Memory B cell (primary cell): Measurements from ENCODE around the gene LGI4.

ENCODE experiments used
- ATAC-seq: fragments of 150-1000 bp; cut with Tn5 transposase; 2 replicates; pipeline ENCODE4 v1.10.0; 2021; ENCODE audit warnings: low read depth, mild to moderate bottlenecking, moderate library complexity
- DNase-seq, 2 donors: peaks; one replicate each; pipeline ENCODE4 v3.0.0; 2022; ENCODE audit warnings: low spot score in 2 of 2
- H3K27ac Mint-ChIP-seq: one replicate; pipeline ENCODE4 v1.8.0; 2022; ENCODE audit warnings: mild to moderate bottlenecking, moderate library complexity, mixed read lengths
- H3K27me3 Mint-ChIP-seq: one replicate; pipeline ENCODE4 v1.8.0; 2022; ENCODE audit warnings: mixed read lengths
- H3K36me3 Mint-ChIP-seq: one replicate; pipeline ENCODE4 v1.8.0; 2022; ENCODE audit warnings: mild to moderate bottlenecking, mixed read lengths
- H3K4me1 Mint-ChIP-seq: one replicate; pipeline ENCODE4 v1.8.0; 2022; ENCODE audit warnings: mixed read lengths
- H3K4me3 Mint-ChIP-seq: one replicate; pipeline ENCODE4 v1.8.0; 2022; ENCODE audit warnings: mild to moderate bottlenecking, moderate library complexity, mixed read lengths
- H3K9me3 Mint-ChIP-seq: one replicate; pipeline ENCODE4 v1.8.0; 2022; ENCODE audit warnings: mixed read lengths

LGI4 gene

DNA sequence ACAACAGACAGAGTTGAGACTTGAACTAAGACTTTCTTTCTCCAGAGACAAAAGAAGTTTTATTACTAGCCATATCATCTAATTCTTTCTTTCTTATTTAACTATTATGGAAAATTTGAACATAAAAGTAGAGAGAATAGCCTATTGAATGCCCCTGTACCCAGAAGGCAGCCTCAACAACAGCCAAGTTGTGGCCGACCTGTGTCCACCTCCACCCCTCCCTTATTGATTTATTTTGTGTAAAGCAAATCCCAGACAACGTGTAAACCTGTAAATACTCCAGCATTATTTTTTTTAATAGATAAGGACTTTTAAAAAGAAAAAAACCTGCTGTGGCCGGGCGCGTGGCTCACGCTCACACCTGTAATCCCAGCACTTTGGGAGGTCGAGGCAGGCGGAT lies 45.3 kb downstream of the LGI4 start:
- no peak for ATAC-seq
- no peak for DNase-seq
- no peaks in the 10 kb centered on the region for H3K36me3 Mint-ChIP-seq
- peaks cover 26% of the 10 kb centered on the region for H3K4me1 Mint-ChIP-seq
- H3K4me3 Mint-ChIP-seq: no peak overlapping the region
- no peaks in the 10 kb centered on the region for H3K9me3 Mint-ChIP-seq
- no peak overlapping the region for H3K27ac Mint-ChIP-seq
- peaks cover 3% of the 10 kb centered on the region for H3K27me3 Mint-ChIP-seq

DNA sequence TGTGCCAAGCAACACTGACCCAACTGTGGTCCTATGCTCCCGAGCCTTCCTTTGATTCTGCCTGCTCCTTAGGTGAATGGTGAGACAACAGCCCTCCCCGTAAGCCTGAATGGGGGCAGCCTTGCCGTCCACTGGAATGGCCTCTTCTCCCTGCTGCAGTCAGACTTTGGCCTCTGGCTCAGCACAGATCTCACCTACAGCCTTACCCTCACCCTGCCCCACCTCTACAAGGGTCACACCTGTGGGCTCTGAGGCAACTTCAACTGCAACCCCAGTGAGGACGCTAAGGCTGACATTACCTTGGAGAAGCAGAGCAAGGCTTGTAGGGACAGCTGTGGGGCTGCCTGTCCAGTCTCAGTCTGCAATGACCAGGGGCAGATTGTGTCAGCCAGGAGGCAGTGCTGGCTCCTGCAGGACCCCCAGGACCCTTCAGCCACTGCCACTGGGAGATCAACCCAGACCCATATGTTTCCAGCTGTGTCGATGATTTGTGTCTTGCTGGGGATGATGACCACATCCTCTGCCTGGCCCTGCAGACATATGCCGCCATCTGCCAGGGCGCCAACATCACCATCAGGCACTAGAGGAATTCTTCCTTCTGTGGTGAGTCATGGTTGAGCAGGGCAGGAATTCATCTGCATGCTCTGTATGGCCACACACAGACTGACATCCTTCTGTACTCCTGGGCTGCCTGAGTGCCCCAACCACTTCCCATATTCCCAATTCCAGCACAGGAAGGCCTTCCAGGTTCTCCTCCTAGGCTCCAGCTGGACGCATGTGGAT lies 46.5 kb downstream of the LGI4 start:
- H3K27me3 Mint-ChIP-seq: no peaks in the 10 kb centered on the region
- ATAC-seq (no peak), DNase-seq (no peak)
- H3K4me1 Mint-ChIP-seq: peaks cover 38% of the 10 kb centered on the region
- no peaks in the 10 kb centered on the region for H3K36me3 Mint-ChIP-seq
- no peak overlapping the region for H3K27ac Mint-ChIP-seq
- H3K4me3 Mint-ChIP-seq: no peak overlapping the region
- H3K9me3 Mint-ChIP-seq: no peaks in the 10 kb centered on the region

DNA sequence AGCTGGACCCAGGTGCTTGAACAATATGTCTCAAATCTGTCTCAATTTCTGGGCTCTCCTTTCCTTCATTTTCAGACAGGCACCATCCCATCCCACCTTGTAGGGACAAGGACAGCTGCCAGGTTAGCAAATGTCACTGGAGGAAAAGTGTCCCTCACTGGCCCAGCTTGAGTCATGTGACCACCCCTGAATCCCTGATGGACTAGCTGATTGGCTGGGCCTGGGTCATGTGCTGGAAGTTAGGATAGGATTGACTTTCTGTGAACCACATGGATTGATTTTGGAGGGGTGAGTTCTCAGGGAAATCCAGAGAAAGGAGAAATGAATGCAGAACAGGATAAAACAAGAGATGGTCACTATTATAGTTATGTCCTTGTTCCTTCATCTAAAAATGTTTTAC lies 47.5 kb downstream of the LGI4 start:
- Mint-ChIP-seq H3K36me3 (peaks cover 2% of the 10 kb centered on the region), H3K4me1 (peaks cover 43% of the 10 kb centered on the region)
- no peak for DNase-seq

DNA sequence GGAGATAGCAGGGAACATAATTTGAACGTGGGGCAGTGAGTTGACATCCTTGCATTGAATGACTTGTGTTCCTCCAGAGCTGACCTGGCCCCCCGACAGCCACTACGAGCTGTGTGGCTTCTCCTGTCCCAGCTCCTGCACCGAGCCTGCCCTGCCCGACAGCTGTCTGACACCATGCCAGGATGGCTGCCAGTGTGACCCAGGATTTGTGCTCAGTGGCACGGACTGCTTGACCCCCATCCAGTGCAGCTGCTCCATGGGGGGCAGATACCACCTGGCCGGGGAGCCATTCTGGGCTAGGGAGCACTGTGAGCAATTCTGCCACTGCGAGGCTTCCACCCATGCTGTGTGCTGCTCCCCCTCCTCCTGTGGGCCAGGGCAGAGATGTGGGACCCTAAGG lies 48.4 kb downstream of the LGI4 start:
- Mint-ChIP-seq H3K27me3 (no peaks in the 10 kb centered on the region), H3K36me3 (peaks cover 2% of the 10 kb centered on the region), H3K27ac (peak overlapping the region; percentile 85), H3K9me3 (no peaks in the 10 kb centered on the region), H3K4me1 (peaks cover 43% of the 10 kb centered on the region), H3K4me3 (peak overlapping the region; percentile 67)
- no peak for DNase-seq
- ATAC-seq: no peak

More for the DNA sequence above, 47.5 kb downstream of the LGI4 start:
- no peaks in the 10 kb centered on the region for H3K9me3 Mint-ChIP-seq
- no peak overlapping the region for H3K4me3 Mint-ChIP-seq
- H3K27ac Mint-ChIP-seq: peak overlapping the region; percentile 85
- H3K27me3 Mint-ChIP-seq: no peaks in the 10 kb centered on the region
- no peak for ATAC-seq

DNA sequence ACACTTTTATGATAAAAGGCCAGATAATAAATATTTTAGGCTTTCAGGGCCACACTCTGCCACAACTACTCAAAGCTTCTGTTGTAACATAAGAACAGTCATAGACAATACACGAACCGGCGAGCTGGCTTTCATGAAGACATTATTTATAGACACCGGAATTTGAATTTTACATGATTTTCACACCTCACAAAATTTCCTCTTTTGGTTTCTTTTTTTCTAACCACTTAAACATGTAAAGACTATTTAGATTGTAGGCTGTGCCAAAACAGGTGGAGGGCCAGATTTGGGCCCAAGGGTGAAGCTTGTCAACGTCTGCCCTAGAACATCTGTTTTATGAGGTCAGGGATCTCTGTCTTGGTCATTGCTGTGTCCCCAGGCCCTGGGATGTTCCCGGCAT lies 48.9 kb downstream of the LGI4 start:
- ATAC-seq: peak; percentile 73
- peak overlapping the region; percentile 85 for H3K27ac Mint-ChIP-seq
- peak overlapping the region; percentile 67 for H3K4me3 Mint-ChIP-seq
- H3K4me1 Mint-ChIP-seq: peaks cover 43% of the 10 kb centered on the region
- H3K36me3 Mint-ChIP-seq: peaks cover 2% of the 10 kb centered on the region
- DNase-seq: no peak
- no peaks in the 10 kb centered on the region for H3K9me3 Mint-ChIP-seq
- no peaks in the 10 kb centered on the region for H3K27me3 Mint-ChIP-seq

DNA sequence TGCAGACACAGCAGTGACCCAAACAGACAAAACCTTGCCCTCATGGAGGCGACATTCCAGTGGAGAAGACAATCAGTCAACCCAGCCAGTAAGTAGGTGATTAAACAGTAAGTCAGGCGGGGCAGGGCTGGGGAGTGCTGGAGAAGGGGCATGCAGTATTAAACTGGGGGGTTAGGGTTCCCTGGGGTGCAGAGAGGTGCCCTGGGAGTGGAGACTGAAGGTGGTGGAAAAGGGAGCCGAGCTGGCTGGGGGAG lies 50.4 kb downstream of the LGI4 start:
- DNase-seq (no peak), ATAC-seq (no peak)
- Mint-ChIP-seq H3K4me3 (peak overlapping the region; percentile 27), H3K27me3 (no peaks in the 10 kb centered on the region), H3K27ac (peak overlapping the region; percentile 80), H3K36me3 (peaks cover 2% of the 10 kb centered on the region), H3K4me1 (peaks cover 43% of the 10 kb centered on the region), H3K9me3 (no peaks in the 10 kb centered on the region)

DNA sequence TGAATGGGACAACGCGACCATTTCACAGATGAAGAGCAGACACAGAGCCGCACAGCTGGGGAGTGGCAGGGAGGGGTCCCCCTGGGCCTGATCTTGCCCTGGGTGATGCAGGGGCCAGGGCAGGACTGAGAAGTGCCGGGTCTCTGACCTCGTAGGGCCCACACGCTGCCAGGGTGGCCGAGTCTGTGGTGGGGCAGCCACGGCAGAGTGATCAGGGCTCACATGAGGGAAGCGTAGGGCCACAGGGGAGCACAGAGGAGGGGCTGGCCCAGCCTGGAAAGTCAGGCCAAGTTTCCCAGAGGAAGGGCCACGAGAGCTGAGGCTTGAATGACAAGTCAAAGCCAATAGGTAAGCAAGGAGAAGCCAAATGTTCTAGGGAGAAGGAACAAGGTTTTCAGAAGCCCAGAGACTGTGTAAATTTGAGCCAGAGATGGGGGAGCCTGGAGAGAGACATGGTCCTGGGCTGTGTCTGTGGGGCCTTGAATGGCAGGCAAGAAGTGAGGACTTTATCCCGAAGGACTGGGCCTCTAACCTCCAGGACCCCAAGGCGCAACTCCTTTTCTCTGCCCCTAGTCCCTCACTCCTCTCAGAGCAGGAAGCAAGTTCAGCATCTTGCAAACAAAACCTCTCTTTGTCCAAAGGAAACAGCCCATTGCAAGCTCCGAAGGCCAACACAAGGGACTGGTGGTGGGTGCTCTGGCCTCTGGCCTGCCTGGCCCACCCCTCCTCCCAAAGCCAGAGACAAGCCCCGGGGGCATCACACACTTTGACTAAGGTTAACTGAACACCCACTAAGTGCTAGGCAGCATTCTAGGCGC lies 51.0 kb downstream of the LGI4 start:
- DNase-seq: no peak
- Mint-ChIP-seq H3K36me3 (peaks cover 2% of the 10 kb centered on the region), H3K27ac (peak overlapping the region; percentile 80), H3K9me3 (no peaks in the 10 kb centered on the region), H3K4me1 (peaks cover 48% of the 10 kb centered on the region), H3K27me3 (peaks cover 5% of the 10 kb centered on the region), H3K4me3 (peak overlapping the region; percentile 27)
- ATAC-seq: peak; percentile 57

DNA sequence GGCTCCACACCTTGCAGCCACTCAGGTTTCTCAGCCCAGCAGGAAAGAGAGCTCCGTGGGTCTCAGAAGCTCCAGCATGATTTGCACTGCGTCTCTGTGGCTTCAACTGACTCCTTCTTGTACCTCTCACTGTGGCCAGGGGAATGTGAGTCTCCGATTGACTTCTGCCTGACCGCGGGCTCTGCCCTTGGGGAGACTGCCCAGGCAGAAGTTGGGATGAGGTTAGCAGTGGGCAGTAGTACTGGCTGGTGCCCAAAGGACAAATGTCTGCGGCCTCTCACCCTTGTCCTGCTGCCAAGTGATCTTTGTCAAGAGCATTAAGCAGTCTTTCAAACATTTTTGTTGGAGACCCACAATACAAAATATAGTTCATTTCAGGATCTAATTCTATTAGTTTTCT lies 53.7 kb downstream of the LGI4 start:
- no peak overlapping the region for H3K27ac Mint-ChIP-seq
- peaks cover 12% of the 10 kb centered on the region for H3K27me3 Mint-ChIP-seq

DNA sequence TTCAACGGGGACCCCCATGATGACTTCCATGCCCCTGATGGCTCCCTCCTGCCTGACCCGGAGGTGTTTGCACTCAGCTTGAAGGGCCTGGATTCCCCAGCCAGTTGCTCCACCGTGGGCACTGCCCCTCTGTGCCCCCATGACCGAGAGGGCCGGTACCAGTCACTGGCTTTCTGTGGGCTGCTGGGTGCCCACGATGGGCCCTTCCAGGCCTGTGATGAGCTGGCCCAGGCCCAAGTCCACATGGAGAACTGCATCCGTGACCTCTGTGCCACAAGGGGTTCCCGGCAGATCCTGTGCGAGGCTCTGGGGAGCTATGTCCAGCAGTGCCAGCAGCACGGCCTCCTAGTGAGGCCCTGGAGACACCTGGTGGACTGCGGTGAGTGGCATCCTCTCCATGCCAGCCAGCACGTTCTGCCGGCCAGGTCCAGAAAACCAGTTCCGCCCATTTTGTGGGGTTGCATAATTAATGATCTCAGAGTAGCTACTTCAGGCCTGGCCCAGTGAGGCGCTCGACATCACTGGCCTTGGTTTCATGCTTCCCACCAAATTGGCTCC lies 54.2 kb downstream of the LGI4 start:
- Mint-ChIP-seq H3K27me3 (peaks cover 12% of the 10 kb centered on the region), H3K27ac (no peak overlapping the region), H3K4me1 (peaks cover 44% of the 10 kb centered on the region), H3K9me3 (no peaks in the 10 kb centered on the region), H3K36me3 (peaks cover 4% of the 10 kb centered on the region), H3K4me3 (no peak overlapping the region)
- DNase-seq: no peak
- no peak for ATAC-seq

More for the DNA sequence above, 53.7 kb downstream of the LGI4 start:
- peaks cover 4% of the 10 kb centered on the region for H3K36me3 Mint-ChIP-seq
- DNase-seq (no peak), ATAC-seq (no peak)
- H3K4me3 Mint-ChIP-seq: no peak overlapping the region
- H3K9me3 Mint-ChIP-seq: no peaks in the 10 kb centered on the region
- peaks cover 49% of the 10 kb centered on the region for H3K4me1 Mint-ChIP-seq

DNA sequence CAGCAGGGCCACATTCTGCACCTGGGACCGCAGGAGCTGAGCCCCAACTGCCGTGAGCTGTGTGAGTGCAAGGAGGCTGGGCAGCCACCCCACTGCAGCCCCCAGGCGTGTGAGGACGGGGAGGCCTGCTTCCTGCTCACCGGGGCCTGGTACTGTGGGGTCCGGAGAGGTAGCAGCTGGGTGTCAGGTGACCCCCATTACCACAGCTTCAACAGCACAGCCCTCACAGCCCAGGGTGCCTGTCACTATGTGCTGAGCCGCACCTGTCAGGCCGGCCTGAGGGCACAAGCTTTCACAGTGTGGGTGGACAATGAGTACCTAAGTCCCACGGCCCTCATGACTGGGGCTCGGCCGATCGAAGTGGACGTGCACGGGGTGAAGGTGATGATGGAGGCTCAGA lies 55.0 kb downstream of the LGI4 start:
- Mint-ChIP-seq H3K4me1 (peaks cover 43% of the 10 kb centered on the region), H3K4me3 (no peak overlapping the region), H3K36me3 (peaks cover 4% of the 10 kb centered on the region), H3K27me3 (peaks cover 14% of the 10 kb centered on the region), H3K27ac (no peak overlapping the region), H3K9me3 (no peaks in the 10 kb centered on the region)
- DNase-seq: no peak
- ATAC-seq: no peak

DNA sequence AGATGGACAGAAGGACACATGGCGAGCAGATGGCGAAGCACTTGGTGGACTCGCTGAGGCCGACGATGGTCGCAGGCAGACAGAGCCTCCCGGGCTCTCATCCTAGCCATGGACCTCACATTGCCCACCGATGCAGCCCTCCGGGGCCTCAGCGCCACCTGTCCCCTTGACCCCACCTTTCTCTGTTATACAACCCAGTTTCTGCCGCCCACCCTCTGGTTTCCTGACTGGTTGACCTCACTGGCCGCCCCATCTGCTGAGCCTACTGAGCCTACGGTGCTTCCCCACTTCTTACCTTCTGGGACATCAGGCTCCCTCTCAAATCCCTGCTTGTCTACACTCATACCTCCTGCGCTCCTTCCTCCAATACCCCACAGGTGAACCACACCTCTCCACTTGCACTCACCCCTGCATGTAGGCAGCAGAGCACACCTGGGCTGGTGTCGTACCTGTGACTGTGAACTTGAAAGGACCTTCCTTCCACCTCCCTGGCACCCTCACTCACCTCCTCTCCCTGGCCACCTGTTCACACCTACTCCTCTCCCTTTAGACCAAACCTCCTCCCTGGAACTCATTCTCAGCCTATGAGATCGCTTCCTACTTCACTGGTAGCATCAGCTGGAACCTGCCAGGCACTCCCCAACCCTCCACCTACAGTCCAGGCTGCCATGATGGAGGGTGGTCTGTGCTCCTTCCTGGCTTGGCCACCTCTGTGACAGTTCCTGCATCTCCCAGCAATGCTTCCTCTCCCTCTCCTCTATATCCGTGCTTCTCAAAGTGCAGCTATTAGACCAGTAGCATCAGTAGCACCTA lies 57.2 kb downstream of the LGI4 start:
- Mint-ChIP-seq H3K27me3 (peaks cover 14% of the 10 kb centered on the region), H3K4me1 (peaks cover 27% of the 10 kb centered on the region), H3K4me3 (no peak overlapping the region), H3K36me3 (peaks cover 4% of the 10 kb centered on the region), H3K27ac (no peak overlapping the region), H3K9me3 (no peaks in the 10 kb centered on the region)
- DNase-seq: no peak
- no peak for ATAC-seq

DNA sequence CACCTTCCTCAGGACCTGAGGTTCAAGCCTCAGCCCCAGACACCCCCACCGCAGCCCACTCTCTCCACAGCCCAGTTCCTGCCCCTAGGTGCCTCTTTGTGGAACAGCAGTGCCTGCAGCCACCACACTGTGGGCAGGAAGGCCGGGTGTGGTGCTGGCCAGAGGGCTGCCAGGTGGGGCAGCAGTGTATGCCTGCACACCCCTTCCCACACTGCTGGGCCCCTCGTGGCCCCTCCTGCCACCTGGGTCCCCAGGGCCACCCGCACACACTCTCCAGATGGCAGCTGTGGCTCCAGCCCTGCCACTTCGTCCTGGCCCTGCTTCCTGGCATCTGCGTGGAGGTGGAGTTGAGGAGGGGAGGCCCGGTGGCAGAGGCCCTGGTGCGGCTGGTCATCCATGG lies 58.2 kb downstream of the LGI4 start:
- peaks cover 2% of the 10 kb centered on the region for H3K36me3 Mint-ChIP-seq
- DNase-seq (no peak), ATAC-seq (no peak)
- H3K27ac Mint-ChIP-seq: no peak overlapping the region
- no peaks in the 10 kb centered on the region for H3K9me3 Mint-ChIP-seq
- H3K4me1 Mint-ChIP-seq: peaks cover 25% of the 10 kb centered on the region
- no peak overlapping the region for H3K4me3 Mint-ChIP-seq
- H3K27me3 Mint-ChIP-seq: peaks cover 14% of the 10 kb centered on the region

DNA sequence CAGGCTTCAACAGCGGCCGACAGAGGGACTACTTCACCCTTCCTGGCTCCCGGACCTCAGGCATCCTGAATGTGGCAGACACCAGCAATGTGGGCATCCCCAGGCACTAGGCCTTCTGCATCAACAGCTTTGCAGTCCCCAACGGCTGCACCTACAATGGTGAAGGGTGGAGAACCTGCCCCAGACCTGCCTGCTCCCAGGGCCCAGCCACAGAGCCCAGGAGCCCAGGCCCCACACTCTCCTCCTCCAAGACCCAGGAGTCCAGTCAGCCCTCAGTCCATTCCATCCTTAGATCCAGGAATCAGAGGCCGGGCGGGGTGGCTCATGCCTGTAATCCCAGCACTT lies 58.9 kb downstream of the LGI4 start:
- peaks cover 25% of the 10 kb centered on the region for H3K4me1 Mint-ChIP-seq
- ATAC-seq: no peak
- no peaks in the 10 kb centered on the region for H3K9me3 Mint-ChIP-seq
- no peak overlapping the region for H3K27ac Mint-ChIP-seq
- H3K36me3 Mint-ChIP-seq: peaks cover 2% of the 10 kb centered on the region
- H3K4me3 Mint-ChIP-seq: no peak overlapping the region
- H3K27me3 Mint-ChIP-seq: peaks cover 14% of the 10 kb centered on the region
- no peak for DNase-seq
